Fibroblast of villous mesenchyme (primary cell): ENCODE results near the gene CCT2. TPM values are rescaled to one million over a fixed set of nuclear protein-coding genes. Genes with fewer than 3 reads are reported as not detected.

Experiments used
- DNase-seq: peaks from one replicate; pipeline ENCODE4 v3.0.0-alpha.2; 2010; ENCODE audit warnings: low read depth
- H3K4me3 ChIP-seq: 2 replicates; pipeline ENCODE4 v1.5.1; 2011; ENCODE audit warnings: low read depth, mild to moderate bottlenecking, low read length
- CTCF ChIP-seq: IDR thresholded peaks from 2 replicates; pipeline ENCODE4 v1.5.1; 2012; ENCODE audit warnings: low read depth, mild to moderate bottlenecking, low read length; ENCODE audit not compliant: insufficient read depth
- total RNA-seq: library from RNA; depleted of rRNA; stranded (reverse); fragments of >200 nt; gene quantifications from 2 replicates; pipeline ENCODE4 v1.2.3, GENCODE V29; 2012

The CCT2 gene
- total RNA-seq, 1 donor = 330 TPM

GRCh38 chr12:69616025-69616424, 30.8 kb downstream of the CCT2 start:
- no peak overlapping the region for H3K4me3 ChIP-seq
- TF ChIP-seq CTCF = no peak
- DNase-seq = no peak

- TF ChIP-seq CTCF = no peak
- no peak overlapping the region for H3K4me3 ChIP-seq
- no peak for DNase-seq
These were observed 33.8 kb downstream of the CCT2 start for GRCh38 chr12:69619050-69619449.

GRCh38 chr12:69620077-69620476, 34.8 kb downstream of the CCT2 start:
- H3K4me3 ChIP-seq = no peak overlapping the region
- no peak for DNase-seq
- TF ChIP-seq CTCF = no peak

GRCh38 chr12:69620921-69621320, 35.7 kb downstream of the CCT2 start:
- no peak overlapping the region for H3K4me3 ChIP-seq
- peak; percentile 2 for DNase-seq
- no peak for TF ChIP-seq CTCF

GRCh38 chr12:69621551-69621950, 36.3 kb downstream of the CCT2 start:
- DNase-seq = no peak

GRCh38 chr12:69623970-69624369, 38.7 kb downstream of the CCT2 start:
- no peak for TF ChIP-seq CTCF
- DNase-seq = peak; percentile 41

More at GRCh38 chr12:69621551-69621950, 36.3 kb downstream of the CCT2 start:
- no peak overlapping the region for H3K4me3 ChIP-seq
- TF ChIP-seq CTCF = no peak

GRCh38 chr12:69627501-69627900, 42.2 kb downstream of the CCT2 start:
- no peak overlapping the region for H3K4me3 ChIP-seq
- DNase-seq = no peak
- no peak for TF ChIP-seq CTCF

More at GRCh38 chr12:69623970-69624369, 38.7 kb downstream of the CCT2 start:
- H3K4me3 ChIP-seq = no peak overlapping the region
